ENCODE data around the gene AQP2. TPM values are rescaled to one million over a fixed set of nuclear protein-coding genes. Genes with fewer than 3 reads are reported as not detected.

The AQP2 gene
- total RNA-seq, 1 experiment from 2014 or later = not detected

DNA sequence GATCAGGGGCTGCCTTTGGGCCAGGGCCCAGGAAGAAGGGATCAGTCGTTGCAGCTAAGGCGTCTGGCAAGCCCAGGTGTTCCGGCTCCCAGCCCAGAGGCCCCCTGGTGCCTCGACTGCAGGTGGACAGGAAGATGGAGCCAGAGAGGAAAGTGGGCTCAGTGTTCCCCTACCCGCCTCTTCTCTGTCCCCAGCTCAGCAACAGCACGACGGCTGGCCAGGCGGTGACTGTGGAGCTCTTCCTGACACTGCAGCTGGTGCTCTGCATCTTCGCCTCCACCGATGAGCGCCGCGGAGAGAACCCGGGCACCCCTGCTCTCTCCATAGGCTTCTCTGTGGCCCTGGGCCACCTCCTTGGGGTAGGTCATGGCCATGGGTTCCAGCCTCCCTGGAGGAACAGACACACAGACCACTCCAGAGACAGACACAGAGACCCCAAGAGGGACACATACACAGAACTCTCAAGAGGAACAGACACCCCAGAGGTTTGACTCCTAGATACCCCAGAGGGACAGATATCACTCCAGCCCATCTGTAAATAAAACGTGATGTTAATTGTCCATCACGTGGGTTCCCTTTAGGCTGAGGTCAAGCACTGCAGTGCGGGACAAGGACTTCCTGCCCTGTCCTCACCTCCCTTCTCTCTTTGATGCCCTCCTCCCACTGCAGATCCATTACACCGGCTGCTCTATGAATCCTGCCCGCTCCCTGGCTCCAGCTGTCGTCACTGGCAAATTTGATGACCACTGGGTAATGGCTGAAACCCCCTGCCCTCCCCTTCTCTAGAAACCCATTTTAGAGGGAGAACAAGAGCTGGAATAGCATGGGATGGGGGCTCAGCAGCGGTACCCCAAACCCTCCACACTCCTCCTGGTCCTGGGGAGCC lies 3.7 kb downstream of the AQP2 start:
- no peaks in the 10 kb centered on the region for H3K36me3 ChIP-seq
- no peaks in the 10 kb centered on the region for H3K27me3 ChIP-seq
- no peaks in the 10 kb centered on the region for H3K9me3 ChIP-seq (replicated peaks)

DNA sequence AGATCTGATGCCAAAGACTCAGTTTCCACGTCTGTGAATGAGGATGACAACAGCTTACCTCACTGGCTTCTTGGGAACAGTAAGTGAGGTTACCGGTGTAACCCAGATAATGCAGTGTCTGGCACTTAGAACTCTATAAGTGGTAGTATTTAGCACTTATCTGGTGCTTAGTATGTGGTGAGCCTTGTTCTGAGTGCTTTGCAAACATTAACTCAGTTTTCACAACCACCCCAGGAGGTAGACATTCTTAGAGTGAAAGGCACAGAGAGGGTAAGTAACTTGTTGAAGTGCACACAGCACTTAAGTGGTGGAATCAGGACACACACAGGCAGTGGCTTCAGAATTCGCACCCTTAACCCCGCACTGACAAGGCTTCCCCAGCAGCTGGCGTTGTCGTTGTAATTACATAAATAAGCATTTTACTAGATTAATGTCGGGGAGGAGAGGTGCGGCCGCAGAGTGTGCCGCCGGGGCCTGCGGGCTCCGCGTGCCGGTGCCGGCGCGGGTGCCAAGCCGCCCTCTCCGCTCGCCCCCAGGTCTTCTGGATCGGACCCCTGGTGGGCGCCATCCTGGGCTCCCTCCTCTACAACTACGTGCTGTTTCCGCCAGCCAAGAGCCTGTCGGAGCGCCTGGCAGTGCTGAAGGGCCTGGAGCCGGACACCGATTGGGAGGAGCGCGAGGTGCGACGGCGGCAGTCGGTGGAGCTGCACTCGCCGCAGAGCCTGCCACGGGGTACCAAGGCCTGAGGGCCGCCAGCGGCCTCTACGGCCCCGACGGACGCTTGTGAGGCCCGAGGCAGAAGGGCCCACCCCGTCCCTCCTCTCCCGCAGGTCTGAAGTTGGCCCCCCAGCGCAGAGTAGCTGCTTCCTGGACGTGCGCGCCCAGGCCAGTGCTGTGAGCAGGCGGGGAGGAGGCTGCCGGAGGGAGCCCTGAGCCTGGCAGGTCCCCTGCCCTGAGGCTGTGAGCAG lies 4.6 kb downstream of the AQP2 start:
- Histone ChIP-seq H3K36me3 (no peaks in the 10 kb centered on the region), H3K9me3 (replicated peaks) (no peaks in the 10 kb centered on the region), H3K27ac (no peak overlapping the region), H3K4me1 (peaks cover 15% of the 10 kb centered on the region), H3K27me3 (no peaks in the 10 kb centered on the region), H3K4me3 (no peak overlapping the region)
- no peak for DNase-seq

More for the DNA sequence above, 3.7 kb downstream of the AQP2 start:
- H3K4me3 ChIP-seq = no peak overlapping the region
- no peak overlapping the region for H3K27ac ChIP-seq
- peaks cover 5% of the 10 kb centered on the region for H3K4me1 ChIP-seq
- DNase-seq = peak in 1 of 2 experiments; percentile 52

DNA sequence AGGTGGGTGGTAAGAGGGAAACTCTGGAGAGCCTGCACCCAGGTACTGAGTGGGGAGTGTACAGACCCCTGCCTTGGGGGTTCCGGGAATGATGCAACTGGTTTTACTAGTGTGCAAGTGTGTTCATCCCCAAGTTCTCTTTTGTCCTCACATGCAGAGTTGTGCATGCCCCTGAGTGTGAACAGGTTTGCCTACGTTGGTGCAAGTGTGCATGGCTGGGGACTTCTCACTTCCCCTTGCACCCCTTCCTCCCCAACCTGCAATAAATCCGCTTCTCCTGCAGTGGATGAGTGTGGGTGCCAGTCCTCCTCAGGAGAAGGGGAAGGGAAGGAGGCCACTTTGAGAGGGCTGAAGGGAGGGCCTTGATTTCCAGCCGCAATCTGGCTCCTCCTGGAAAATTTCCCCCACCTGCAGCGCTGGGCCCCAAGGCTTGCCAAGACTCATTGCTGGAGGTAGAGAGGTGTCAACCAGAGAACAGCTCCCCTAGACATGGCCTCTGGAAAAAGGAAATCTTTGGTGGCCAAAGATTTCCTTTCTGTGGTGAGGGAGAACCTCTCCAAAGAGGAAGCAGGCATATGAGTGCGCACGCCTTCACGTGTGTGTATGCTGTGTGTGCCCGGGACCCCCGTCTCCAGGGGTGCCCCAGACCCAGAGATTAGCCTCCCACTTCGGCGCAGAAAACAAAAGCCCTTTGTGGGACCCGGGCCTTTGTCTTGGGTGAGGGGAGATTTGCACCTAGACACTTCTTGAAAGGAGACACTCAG lies 5.5 kb downstream of the AQP2 start:
- Histone ChIP-seq H3K36me3 (no peaks in the 10 kb centered on the region), H3K9me3 (replicated peaks) (no peaks in the 10 kb centered on the region), H3K27me3 (no peaks in the 10 kb centered on the region), H3K4me3 (no peak overlapping the region), H3K4me1 (peaks cover 22% of the 10 kb centered on the region), H3K27ac (no peak overlapping the region)
- DNase-seq = no peak

DNA sequence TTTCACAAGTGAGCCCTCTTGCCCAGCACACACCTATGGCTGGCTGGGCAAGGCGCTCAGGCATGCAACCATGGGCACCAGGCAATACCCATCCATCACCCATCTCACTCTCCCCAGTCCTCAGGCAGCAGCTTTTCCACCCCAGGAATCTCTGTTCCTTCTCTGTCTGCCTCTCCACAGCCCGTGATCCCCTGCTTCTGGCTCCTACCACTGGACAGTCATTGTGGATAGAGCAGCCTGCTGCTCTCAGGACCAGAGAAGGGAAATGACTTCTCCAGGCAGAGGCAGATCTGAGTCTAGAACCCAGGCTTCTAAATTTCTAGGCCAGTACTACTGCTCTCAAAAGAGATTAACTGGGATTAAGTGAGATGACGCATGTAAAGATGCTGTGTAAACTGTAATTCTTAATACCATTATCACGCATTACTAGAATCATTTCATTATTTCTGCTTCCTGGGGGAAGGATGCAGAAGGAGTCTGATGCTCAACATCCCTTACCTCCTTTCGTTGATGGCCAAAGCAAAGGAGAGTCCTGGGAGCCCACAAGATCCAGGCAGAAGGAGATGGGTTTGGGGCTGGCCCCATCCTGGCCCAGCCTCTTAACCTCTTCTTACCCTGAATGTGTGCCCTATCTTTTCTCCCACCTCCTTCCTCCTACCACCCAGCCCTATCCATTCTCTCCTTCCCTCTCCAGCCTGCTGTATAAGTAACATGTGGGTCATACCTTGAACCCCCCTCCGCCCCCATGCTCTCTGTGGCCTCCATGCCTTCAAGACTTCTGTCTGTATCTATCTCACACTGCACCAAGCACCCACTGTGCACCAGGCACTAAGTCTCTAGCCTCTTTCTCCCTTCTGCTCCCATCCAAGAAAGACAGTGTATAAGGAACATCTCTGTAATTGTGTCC lies 6.4 kb downstream of the AQP2 start:
- Histone ChIP-seq H3K27me3 (no peaks in the 10 kb centered on the region), H3K9me3 (replicated peaks) (no peaks in the 10 kb centered on the region), H3K36me3 (no peaks in the 10 kb centered on the region), H3K4me3 (no peak overlapping the region), H3K27ac (no peak overlapping the region), H3K4me1 (peaks cover 22% of the 10 kb centered on the region)
- peak in 1 of 2 experiments; percentile 30 for DNase-seq

DNA sequence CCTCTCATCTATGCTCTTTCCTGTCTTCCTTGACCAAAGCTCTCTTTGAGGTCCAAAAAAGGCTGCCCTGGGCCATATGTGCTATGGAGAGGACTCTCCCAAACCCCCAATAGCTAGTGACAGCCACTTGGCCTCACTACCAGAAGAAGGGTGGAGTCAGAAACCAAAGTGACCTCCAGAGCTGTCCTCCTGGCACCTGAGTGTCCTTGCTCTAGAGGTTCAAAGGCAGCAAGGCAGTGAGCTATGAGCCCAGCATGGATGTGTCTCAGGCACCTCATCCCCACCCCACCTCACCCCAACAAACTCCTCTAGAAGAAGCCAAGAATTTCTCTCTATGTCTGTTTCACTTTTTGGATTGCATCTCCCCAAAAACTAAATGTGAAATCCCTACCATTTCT lies 7.0 kb downstream of the AQP2 start:
- Histone ChIP-seq H3K36me3 (no peaks in the 10 kb centered on the region), H3K4me3 (no peak overlapping the region), H3K9me3 (replicated peaks) (no peaks in the 10 kb centered on the region), H3K4me1 (peaks cover 24% of the 10 kb centered on the region), H3K27me3 (no peaks in the 10 kb centered on the region), H3K27ac (no peak overlapping the region)
- DNase-seq = no peak

DNA sequence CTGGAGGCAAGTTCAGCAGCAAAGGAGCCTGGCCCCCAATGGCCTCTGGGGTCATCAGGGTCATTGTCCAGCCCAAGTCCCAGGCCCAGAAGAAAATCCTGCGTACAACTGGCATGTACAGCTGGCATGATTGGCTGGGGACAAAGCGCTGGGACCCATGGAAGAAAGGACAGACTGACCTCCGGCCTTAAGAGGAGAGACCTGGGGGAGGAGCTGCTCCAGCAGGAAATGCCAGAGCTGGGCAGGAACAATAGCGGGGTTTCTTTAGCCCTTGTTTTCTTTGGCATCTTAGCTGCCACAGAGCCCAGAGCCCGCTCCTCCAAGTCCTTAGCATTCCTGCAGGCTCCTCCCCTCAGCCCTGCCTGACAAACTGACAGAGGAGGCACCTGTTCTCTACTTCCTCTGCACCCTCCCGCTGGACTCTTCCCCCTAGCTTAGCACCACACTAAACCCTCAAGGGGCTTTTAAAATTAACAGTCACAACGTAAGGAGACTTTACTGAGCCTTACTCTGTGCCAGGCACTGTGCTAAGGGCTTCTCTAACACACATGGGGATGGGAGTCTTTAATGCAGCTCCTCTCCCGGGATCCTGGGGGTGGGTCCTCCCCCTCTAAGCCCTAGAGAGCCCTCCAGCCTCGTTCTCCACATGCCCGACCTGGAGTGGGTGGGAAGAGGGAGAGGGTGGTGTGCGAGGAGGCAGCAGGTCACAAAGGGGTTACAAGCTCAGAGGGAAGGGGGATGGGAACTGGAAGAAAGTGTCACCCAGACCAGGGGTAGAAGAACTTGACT lies 9.3 kb downstream of the AQP2 start:
- Histone ChIP-seq H3K27ac (peak overlapping the region; percentile 64), H3K9me3 (replicated peaks) (no peaks in the 10 kb centered on the region), H3K4me1 (peaks cover 33% of the 10 kb centered on the region), H3K4me3 (no peak overlapping the region), H3K36me3 (no peaks in the 10 kb centered on the region), H3K27me3 (no peaks in the 10 kb centered on the region)
- peak; percentile 92 to 95 for DNase-seq

DNA sequence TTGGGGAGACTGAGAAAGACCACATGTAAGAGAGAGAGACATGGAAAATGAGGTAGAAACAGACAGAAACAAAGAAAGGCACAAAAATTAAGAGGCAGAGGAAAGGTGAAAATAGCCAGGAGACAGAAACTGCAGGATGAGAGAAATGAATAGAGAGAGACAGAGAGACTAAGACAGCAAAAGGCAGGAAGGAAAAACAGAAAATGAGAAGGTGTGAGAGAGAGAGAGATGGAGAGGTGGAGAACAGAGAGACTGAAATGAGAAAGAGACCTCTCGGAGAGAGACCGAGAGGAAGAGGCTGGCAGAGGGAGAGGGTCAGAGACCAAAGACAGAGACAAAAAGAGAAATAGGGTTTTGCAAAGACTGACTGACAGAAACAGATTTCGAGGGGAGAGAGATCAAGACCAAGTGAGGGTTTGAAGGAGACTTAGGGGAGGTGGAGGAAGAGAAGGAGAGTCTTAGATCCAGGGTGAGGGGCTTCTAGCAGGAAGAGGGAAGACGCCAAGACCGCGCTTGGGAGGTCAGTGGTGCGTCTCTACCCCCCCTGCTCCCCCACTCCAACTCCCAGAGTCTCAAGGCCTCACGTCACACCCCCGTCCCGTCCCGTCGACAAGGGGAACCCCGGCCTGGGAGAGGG lies 10.1 kb downstream of the AQP2 start:
- Histone ChIP-seq H3K36me3 (no peaks in the 10 kb centered on the region), H3K27ac (peak overlapping the region; percentile 64), H3K9me3 (replicated peaks) (no peaks in the 10 kb centered on the region), H3K4me3 (no peak overlapping the region), H3K27me3 (no peaks in the 10 kb centered on the region), H3K4me1 (peaks cover 33% of the 10 kb centered on the region)
- no peak for DNase-seq

DNA sequence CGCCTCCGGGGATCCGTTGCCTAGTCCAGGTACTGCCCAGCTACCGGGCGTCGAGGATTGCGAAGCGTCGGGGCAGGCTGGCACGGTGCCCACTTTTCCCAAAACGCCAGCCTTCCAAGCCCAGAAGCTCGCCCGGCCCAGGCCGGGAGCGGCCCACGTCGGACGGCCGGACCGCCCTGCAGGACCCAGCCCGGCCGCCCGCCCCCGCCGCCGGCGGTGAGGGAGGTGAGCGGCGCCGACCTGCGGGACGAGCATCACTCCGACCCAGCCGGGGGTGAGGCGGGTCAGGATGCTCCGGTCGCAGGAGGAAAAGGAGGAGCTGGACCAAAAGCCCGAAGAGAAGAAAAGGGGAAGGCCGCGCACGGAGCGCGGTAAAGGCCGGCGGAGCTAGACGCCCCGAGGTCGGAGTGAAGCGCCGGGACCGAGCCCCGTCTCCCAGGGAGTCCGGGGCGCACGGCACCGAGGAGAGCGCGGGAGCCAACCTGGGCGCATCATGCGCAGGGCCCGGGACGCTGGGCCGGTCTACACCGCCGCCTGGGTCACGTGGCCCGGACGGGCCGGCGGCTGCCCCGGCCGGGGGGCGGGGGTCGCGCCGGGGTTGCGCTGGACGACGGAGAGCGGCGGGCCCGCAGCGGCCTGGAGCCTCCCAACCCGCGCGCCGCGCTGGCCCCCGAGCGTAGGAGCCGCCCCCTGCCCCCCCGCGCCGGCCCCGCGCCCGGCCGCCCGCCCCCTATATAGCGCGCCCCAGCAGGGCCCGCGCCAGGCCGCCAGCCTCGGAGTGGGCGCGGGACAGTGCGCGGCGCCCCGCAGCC lies 10.8 kb downstream of the AQP2 start, which contains the start of gene AQP5:
TSS of gene AQP5 (plus strand) at position 762 of the 812 bp plus-strand sequence. CDS start 146 bp downstream, outside the sequence.
- Histone ChIP-seq H3K36me3 (no peaks in the 10 kb centered on the region), H3K27ac (no peak within 1 kb of the TSS), H3K4me3 (no peak within 1 kb of the TSS), H3K27me3 (no peaks in the 10 kb centered on the region), H3K4me1 (peaks cover 33% of the 10 kb centered on the region), H3K9me3 (replicated peaks) (no peaks in the 10 kb centered on the region)
- no peak for DNase-seq

DNA sequence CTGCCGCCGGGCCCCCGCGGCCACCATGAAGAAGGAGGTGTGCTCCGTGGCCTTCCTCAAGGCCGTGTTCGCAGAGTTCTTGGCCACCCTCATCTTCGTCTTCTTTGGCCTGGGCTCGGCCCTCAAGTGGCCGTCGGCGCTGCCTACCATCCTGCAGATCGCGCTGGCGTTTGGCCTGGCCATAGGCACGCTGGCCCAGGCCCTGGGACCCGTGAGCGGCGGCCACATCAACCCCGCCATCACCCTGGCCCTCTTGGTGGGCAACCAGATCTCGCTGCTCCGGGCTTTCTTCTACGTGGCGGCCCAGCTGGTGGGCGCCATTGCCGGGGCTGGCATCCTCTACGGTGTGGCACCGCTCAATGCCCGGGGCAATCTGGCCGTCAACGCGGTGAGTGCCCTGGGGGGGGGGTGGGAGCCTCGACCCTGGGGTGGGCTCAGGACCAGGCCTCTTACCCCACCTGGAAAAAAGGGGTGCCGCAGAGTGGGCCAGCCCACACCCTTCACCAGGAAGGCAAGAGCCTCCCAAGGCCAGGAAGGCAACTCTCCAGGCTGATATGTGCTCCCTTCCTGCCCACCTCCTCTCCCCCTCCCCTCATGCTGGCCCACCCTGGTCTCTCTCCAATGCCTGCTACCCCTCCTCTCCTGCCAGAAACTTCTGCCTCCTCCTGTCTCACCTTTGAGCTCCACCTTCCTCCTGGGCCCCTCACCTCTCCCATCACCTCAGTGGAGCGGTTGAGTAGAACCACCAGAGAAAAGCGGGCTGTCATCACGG lies 11.6 kb downstream of the AQP2 start:
- no peaks in the 10 kb centered on the region for H3K27me3 ChIP-seq
- H3K36me3 ChIP-seq = no peaks in the 10 kb centered on the region
- peaks cover 33% of the 10 kb centered on the region for H3K4me1 ChIP-seq
- no peak overlapping the region for H3K4me3 ChIP-seq
- DNase-seq = no peak
- H3K27ac ChIP-seq = no peak overlapping the region
- H3K9me3 ChIP-seq (replicated peaks) = no peaks in the 10 kb centered on the region

DNA sequence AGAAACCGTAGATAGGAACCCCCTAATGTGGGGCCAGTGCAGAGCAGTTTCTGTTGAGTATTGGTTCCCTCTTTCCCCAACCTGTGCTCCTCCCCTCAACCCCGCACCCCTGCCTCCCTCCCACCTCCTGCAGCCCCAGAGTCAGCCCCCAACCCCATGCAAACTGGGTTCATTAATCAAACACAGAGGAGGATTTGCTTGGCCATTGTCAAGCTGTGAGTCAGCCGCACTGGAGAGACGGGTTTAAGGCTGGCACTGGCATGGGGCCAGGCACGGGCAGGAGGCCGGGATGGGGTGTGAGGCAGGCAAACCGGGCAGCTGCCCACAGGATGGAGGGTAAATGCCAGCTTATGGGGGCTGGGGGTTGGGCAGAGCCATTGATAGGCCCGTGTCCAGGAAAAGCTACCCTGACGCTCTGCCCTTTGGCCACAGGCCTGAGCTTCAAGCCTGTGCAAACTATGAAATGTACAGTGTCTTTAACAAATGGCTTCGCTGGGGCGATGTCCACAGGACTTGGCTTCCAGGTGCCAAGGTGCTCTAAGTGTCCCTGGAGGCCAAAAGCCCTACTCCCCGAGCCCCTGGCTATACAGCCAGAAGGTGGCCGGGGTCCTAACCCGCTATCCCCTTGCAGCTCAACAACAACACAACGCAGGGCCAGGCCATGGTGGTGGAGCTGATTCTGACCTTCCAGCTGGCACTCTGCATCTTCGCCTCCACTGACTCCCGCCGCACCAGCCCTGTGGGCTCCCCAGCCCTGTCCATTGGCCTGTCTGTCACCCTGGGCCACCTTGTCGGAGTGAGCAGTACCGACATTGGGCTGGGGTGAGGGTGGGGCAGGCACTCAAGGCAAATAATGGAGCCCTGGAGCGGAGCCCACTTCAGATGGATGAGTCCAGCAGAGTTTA lies 12.6 kb downstream of the AQP2 start:
- H3K4me3 ChIP-seq = no peak overlapping the region
- no peaks in the 10 kb centered on the region for H3K9me3 ChIP-seq (replicated peaks)
- peak in 1 of 2 experiments; percentile 35 for DNase-seq
- H3K4me1 ChIP-seq = peaks cover 33% of the 10 kb centered on the region
- no peak overlapping the region for H3K27ac ChIP-seq
- peaks cover 5% of the 10 kb centered on the region; the same call in 1 of the 2 replicates for H3K27me3 ChIP-seq
- no peaks in the 10 kb centered on the region for H3K36me3 ChIP-seq

Measured in SJCRH30 (cell line).